ENCODE data around the gene NR2F6. TPM values are rescaled to one million over a fixed set of nuclear protein-coding genes. Genes with fewer than 3 reads are reported as not detected.

Gene NR2F6
- total RNA-seq, 2 donors from 2014 or later, result 1.8 to 2.1 TPM

DNA sequence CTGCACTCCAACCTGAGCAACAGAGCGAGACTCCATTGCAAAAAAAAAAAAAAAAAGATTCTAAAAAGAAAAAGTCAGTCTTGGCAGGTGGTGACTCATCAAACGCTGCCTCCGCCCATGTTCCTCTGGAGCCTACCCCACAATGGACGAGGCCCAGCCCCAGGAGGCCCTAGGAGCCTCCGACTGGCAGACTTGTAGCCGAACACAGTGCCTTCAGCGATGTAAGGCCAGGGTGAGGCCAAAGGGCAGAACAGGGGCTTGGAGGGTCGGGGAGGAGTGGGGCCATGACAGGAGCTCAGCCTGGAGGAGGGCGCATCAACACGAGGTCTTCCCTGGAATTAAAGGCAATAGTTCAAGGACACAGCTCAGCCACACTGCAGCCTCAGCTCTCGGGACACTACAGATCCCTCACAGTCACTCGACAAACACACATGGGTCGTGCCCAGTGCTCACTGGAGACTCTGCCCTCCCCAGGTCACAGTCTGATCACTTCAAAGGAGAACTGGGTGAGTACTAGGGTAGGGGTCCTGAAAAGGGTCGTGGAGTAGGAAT lies 25.4 kb downstream of the NR2F6 start:
- ATAC-seq (no peak), DNase-seq (no peak)
- Mint-ChIP-seq H3K4me1 (peaks cover 6% of the 10 kb centered on the region), H3K27me3 (no peaks in the 10 kb centered on the region), H3K27ac (no peak overlapping the region), H3K36me3 (ENCODE audit: low read depth) (no peaks in the 10 kb centered on the region), H3K4me3 (no peak overlapping the region)
- no peaks in the 10 kb centered on the region for H3K9me3 ChIP-seq (ENCODE audit: control insufficient read depth, low read length, poor library complexity, severe bottlenecking)

DNA sequence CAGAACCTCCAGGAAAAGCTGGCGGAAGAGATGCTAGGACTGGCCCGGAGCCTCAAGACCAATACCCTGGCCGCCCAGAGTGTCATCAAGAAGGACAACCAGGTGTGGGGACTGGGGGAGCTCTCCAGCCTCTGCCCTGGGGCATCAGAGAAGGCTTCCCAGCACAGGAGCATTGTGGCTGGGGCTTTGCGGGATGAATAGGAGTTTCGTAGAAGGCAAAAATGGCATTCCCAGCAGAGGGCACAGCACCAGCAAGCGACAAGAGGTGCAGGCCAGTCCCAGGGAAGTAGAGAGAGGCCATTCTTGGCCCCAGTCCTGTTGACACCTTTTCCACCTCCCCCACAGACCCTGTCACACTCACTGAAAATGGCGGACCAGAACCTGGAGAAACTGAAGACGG lies 26.4 kb downstream of the NR2F6 start:
- no peaks in the 10 kb centered on the region for H3K9me3 ChIP-seq (ENCODE audit: control insufficient read depth, low read length, poor library complexity, severe bottlenecking)
- DNase-seq, result no peak
- no peak overlapping the region for H3K4me3 Mint-ChIP-seq
- ATAC-seq, result no peak
- H3K36me3 Mint-ChIP-seq (ENCODE audit: low read depth), result no peaks in the 10 kb centered on the region
- H3K4me1 Mint-ChIP-seq, result peaks cover 12% of the 10 kb centered on the region
- H3K27ac Mint-ChIP-seq, result no peak overlapping the region
- H3K27me3 Mint-ChIP-seq, result no peaks in the 10 kb centered on the region

DNA sequence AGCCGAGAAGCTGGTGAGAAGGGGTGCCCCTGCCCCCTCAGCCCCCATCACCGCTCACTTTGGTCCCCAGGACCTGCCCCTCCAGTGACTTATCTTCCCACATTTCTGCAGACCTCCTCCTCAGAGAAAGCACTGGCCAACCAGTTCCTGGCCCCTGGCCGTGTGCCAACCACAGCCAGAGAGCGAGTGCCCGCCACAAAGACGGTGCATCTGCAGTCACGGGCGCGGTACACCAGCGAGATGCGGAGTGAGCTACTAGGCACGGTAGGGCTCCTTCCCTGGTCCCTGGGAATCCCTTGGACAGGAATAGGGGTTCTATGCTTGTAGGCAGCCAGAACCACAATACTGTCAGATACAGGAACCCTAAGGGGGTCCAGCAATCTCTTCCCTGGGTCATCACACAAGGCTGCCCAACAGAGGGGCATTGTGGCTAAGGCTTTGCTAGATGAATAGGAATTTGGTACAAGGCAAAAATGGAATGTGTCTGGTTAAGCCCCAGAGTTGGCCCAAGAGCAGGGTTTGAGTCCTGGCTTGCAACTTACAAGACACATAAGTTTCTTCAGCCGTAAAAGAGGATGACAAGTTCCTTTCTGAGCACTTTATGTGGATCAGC lies 29.6 kb downstream of the NR2F6 start:
- Mint-ChIP-seq H3K36me3 (ENCODE audit: low read depth) (no peaks in the 10 kb centered on the region), H3K27ac (peak overlapping the region; percentile 93), H3K4me1 (peaks cover 12% of the 10 kb centered on the region), H3K27me3 (no peaks in the 10 kb centered on the region), H3K4me3 (peak overlapping the region; percentile 91)
- ATAC-seq (no peak), DNase-seq (no peak)
- H3K9me3 ChIP-seq (ENCODE audit: control insufficient read depth, low read length, poor library complexity, severe bottlenecking), result no peaks in the 10 kb centered on the region

DNA sequence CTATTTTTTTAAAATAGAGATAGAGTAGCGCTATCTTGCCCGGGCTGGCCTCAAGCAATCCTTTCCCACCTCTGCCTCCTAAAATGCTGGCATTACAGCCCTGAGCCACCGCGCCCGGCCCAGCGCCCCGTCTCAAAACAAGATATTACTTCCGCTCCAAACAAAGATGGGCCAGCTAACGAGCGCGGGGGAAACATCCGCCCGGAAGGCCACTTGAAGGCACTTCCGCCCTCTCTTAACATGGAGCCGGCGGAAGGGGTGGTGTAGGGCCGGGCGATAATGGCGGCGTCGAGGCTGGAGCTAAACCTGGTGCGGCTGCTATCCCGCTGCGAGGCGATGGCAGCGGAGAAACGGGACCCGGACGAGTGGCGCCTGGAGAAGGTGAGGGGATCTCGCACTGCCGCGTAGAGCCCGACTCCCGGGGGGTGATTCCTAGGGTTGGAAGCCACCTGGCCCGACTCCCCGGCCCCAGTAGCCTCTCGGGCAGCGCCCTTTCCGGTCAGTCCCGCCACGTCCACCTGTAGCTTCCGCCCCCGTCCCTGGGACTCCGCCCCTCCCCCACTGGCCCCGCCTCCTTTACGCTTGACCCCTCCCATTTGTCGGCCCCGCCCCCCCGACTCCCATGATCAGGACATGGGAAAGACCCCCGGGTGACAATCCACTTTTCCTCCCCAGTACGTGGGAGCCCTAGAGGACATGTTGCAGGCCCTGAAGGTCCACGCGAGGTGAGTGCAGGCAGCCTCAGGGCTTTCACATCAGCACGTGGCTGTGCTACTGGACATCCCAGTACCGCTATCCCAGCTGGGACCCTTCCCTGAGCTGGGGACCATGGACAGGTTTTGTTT lies 30.4 kb downstream of the NR2F6 start, which contains the start of gene USE1:
USE1 (plus strand) TSS at position 231 of the 845 bp plus-strand sequence; CDS start at position 280, 49 bp downstream.
- H3K9me3 ChIP-seq (ENCODE audit: control insufficient read depth, low read length, poor library complexity, severe bottlenecking), result no peaks in the 10 kb centered on the region
- Mint-ChIP-seq H3K4me3 (peak within 1 kb of the TSS; percentile 91), H3K36me3 (ENCODE audit: low read depth) (no peaks in the 10 kb centered on the region), H3K4me1 (peaks cover 12% of the 10 kb centered on the region), H3K27me3 (no peaks in the 10 kb centered on the region), H3K27ac (peak within 1 kb of the TSS; percentile 93)
- DNase-seq, result peak; percentile 75 to 79 (median 79)
- ATAC-seq, result peak; percentile 97

DNA sequence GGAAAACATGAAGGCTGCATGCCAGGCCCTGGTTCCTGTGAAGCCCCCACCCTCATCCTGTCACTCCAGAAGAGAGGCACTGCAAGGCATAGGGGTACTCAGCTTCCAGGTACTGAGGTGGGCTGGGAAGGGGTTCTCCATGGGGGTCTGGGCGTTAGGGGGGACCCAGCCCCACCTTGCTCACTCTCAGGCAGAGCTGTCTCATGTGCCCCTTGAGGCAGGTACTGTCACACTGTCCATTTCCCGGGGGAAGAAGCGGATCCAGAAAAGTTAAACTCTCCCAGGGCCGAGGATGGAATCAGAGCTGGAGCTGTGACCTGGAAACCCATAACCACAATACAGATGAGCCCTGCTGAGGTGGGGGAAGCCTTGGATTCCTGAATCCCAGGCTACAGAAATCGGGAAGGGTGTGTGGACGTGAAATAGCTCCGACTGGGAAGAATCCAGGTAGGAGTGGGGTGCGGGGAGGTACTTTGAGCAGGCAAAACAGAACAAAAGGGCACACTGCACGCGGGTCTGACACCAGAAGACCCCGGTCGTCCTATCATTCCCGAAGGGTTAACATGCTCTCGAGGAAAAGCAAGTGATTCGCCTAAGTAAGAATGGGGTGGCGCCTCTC lies 31.1 kb downstream of the NR2F6 start:
- Mint-ChIP-seq H3K4me3 (peak overlapping the region; percentile 91), H3K4me1 (peaks cover 12% of the 10 kb centered on the region), H3K36me3 (ENCODE audit: low read depth) (no peaks in the 10 kb centered on the region), H3K27me3 (no peaks in the 10 kb centered on the region), H3K27ac (peak overlapping the region; percentile 93)
- ATAC-seq (no peak), DNase-seq (no peak)
- H3K9me3 ChIP-seq (ENCODE audit: control insufficient read depth, low read length, poor library complexity, severe bottlenecking), result no peaks in the 10 kb centered on the region

DNA sequence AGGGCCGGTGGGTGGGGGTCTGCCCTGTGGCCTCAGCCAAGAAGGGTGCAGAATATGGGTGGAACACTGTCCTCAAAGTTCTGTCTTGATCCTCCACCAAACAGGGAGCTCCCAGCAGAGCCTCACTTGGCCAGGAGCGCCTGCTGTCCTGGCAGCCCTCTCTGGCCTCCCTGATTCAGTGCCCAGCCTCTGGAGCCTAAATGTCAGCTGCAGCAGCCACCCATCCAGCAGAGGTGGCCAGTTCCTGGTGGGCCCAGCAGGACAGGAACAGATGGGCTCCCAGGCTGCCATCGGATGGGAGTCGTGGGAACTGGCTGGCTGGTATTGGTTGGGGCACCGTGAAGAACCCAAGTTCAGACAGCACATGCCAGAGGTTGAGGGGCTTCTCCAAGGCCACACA lies 32.4 kb downstream of the NR2F6 start:
- Mint-ChIP-seq H3K4me1 (peaks cover 12% of the 10 kb centered on the region), H3K27me3 (no peaks in the 10 kb centered on the region), H3K36me3 (ENCODE audit: low read depth) (no peaks in the 10 kb centered on the region), H3K4me3 (no peak overlapping the region), H3K27ac (peak overlapping the region; percentile 93)
- H3K9me3 ChIP-seq (ENCODE audit: control insufficient read depth, low read length, poor library complexity, severe bottlenecking), result no peaks in the 10 kb centered on the region
- ATAC-seq, result no peak
- no peak for DNase-seq

DNA sequence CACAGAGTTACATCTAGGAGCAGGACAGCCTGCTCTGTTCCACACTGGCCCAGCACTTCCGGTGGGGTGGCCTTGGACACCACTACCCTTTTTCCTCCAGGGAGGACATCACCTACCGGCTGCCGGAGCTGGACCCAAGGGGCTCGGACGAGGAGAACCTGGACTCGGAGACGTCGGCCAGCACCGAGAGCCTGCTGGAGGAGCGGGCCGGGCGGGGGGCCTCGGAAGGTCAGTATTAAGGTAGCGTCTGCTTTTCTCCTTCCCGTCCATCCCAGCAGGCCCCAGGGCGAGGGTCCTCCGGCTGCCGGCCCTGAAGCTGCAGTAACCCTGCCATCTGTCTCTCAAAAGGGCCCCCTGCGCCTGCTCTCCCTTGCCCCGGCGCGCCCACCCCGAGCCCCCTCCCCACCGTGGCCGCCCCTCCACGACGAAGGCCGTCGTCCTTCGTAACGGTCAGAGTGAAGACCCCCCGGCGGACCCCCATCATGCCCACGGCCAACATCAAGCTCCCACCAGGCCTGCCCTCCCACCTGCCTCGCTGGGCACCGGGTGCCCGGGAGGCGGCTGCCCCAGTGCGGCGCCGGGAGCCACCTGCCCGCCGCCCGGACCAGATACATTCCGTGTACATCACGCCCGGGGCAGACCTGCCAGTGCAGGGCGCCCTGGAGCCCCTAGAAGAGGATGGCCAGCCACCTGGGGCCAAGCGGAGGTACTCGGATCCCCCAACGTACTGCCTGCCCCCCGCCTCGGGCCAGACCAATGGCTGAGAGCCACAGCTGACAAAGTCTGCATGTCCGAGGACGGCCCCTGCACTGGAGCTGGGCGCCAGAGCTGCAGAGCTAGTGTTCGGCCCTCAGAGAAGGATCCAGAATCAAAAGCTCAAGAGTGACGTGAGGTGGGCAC lies 33.9 kb downstream of the NR2F6 start:
- peaks cover 12% of the 10 kb centered on the region for H3K4me1 Mint-ChIP-seq
- no peak for DNase-seq
- H3K36me3 Mint-ChIP-seq (ENCODE audit: low read depth), result peaks cover 3% of the 10 kb centered on the region
- no peak for ATAC-seq
- no peaks in the 10 kb centered on the region for H3K27me3 Mint-ChIP-seq
- no peaks in the 10 kb centered on the region for H3K9me3 ChIP-seq (ENCODE audit: control insufficient read depth, low read length, poor library complexity, severe bottlenecking)
- H3K27ac Mint-ChIP-seq, result no peak overlapping the region
- H3K4me3 Mint-ChIP-seq, result no peak overlapping the region

DNA sequence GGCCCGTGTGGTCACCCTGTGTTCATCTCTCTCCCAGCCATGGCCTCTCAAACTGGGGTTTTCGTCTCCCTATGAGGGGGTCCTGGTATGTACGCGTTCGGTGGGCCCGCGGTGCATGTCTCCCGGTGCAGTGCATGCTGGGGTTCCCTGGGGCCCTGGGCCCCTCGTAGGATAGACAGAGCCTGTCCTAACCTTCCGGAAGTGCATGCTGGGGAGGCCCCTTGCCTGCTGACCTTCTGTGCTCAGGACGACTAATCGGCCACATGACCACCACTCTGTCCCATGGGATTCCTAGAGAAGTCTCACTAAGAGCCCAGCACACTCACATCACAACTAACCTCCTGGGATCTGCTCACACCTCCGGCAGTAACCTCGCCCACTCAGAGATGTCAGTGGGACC lies 35.4 kb downstream of the NR2F6 start:
- Mint-ChIP-seq H3K27ac (no peak overlapping the region), H3K4me3 (no peak overlapping the region), H3K27me3 (no peaks in the 10 kb centered on the region), H3K4me1 (peaks cover 6% of the 10 kb centered on the region), H3K36me3 (ENCODE audit: low read depth) (peaks cover 3% of the 10 kb centered on the region)
- H3K9me3 ChIP-seq (ENCODE audit: control insufficient read depth, low read length, poor library complexity, severe bottlenecking), result no peaks in the 10 kb centered on the region
- ATAC-seq (no peak), DNase-seq (no peak)

DNA sequence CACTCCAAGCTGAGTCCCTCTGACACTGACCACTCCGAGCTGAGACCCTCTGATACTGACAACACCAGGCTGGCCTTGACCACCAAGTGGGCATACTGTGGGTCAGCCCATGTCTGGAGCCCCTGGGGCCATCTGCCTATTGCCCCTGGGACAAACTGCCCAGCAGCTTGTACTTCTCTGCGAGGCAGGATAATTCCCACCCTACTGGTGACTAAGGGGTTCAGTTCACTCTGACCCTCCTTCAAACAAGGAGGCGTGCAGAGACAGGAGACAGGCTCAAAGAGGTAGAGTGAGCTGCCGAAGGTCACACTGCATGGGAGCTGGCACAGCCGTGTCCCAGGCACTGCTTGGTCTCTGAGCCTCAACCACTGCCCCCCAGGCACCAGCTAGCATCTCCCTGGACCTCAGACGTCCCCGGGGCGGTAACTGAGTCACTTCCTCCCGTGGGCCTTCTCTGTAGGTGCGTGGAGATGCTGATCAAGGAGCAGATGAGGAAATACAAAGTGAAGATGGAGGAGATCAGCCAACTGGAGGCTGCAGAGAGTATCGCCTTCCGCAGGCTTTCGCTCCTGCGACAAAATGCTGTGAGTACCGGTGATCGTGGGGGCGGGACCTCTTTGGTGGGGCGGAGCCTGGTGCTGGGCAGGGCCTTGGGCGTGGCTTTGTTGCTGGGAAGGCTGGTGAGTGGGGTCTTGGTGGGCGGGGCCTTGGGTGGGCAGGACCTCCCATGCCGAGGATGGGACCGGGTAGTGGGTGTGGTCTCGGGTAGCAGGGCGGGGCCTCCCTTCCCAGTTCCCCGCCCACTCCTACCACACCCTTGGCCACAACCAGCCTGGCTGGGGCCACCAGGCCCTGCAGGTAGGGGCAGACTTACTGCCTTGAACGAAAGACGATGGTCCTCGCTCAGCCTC lies 36.3 kb downstream of the NR2F6 start:
- Mint-ChIP-seq H3K27ac (no peak overlapping the region), H3K27me3 (no peaks in the 10 kb centered on the region), H3K36me3 (ENCODE audit: low read depth) (peaks cover 3% of the 10 kb centered on the region), H3K4me1 (no peaks in the 10 kb centered on the region), H3K4me3 (no peak overlapping the region)
- ATAC-seq (peak; percentile 54), DNase-seq (no peak)
- H3K9me3 ChIP-seq (ENCODE audit: control insufficient read depth, low read length, poor library complexity, severe bottlenecking), result no peaks in the 10 kb centered on the region

DNA sequence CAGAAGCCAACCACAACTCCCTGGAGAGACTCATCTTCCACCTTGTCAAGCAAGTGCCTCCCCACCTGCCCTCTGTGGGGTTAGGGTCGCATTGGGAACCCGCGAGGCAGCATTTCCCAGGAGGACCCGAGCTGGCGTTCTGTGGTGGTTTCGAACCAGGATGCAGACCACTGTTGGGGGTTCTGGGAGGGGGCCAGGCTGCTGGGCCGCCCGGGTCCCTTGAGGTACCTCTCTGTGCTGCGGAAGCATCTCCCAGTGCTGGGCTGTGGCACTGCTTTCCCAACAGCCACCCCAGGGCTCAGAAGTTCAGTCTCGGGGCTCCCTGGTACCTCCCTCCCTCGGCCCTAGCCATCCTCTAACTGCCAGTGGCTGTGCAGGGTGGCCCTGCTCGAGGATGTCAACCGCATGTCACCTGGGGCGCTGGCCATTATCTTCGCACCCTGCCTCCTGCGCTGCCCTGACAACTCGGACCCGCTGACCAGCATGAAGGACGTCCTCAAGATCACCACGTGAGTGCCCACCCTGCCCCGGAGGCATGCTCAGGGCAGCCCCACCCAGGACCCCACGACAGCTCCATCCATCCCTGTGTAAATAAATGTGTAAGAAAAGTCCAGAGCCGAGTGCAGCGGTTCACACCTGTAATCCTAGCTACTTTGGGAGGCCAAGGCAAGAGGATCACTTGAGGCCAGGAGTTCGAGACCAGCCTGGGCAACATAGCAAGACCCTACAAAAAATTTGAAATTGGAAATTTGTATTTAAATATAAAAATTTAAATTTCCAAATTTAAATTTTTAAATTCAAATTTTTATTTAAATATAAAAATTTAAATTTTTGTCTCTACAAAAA lies 38.8 kb downstream of the NR2F6 start:
- Mint-ChIP-seq H3K4me1 (no peaks in the 10 kb centered on the region), H3K27ac (no peak overlapping the region)

More for the DNA sequence above, 38.8 kb downstream of the NR2F6 start:
- Mint-ChIP-seq H3K4me3 (no peak overlapping the region), H3K36me3 (ENCODE audit: low read depth) (peaks cover 3% of the 10 kb centered on the region), H3K27me3 (no peaks in the 10 kb centered on the region)
- DNase-seq (no peak), ATAC-seq (no peak)
- no peaks in the 10 kb centered on the region for H3K9me3 ChIP-seq (ENCODE audit: control insufficient read depth, low read length, poor library complexity, severe bottlenecking)

All from T-helper 17 cell (primary cell).